Keratinocyte (primary cell): ENCODE data around the gene LEMD1. TPM values are rescaled to one million over a fixed set of nuclear protein-coding genes. Genes with fewer than 3 reads are reported as not detected.

ENCODE experiments used
- DNase-seq: peaks from one replicate; pipeline ENCODE4 v3.0.0-alpha.2; 2011; ENCODE audit warnings: low read depth, missing footprints, low spot score
- FAIRE-seq: peaks from 2 replicates; lab custom pipeline; 2011; peaks lifted over from hg19 to GRCh38; lab: Jason Lieb, UNC
- H2AFZ ChIP-seq: 2 replicates; pipeline ENCODE4 v1.6.0; 2012; ENCODE audit warnings: low read length, control low read depth, inconsistent platforms; ENCODE audit not compliant: control insufficient read depth
- H3K27ac ChIP-seq: 2 replicates; pipeline ENCODE4 v1.5.1; 2011; ENCODE audit warnings: low read length; ENCODE audit not compliant: control insufficient read depth, insufficient read depth
- H3K27me3 ChIP-seq: 3 replicates; pipeline ENCODE4 v1.6.0; 2011; ENCODE audit warnings: low read length; ENCODE audit not compliant: control insufficient read depth, insufficient read depth; ENCODE audit errors: extremely low read depth
- H3K36me3 ChIP-seq, 2 experiments: 2 replicates in 1 of 2; 3 replicates in 1 of 2; pipeline ENCODE4 v1.5.1; 2011; ENCODE audit warnings: low read length in 2 of 2, mild to moderate bottlenecking in 1 of 2; ENCODE audit not compliant: control insufficient read depth in 2 of 2, insufficient read depth in 2 of 2; ENCODE audit errors: extremely low read depth in 1 of 2
- H3K4me1 ChIP-seq: 3 replicates; pipeline ENCODE4 v1.5.1; 2011; ENCODE audit warnings: low read length; ENCODE audit not compliant: control insufficient read depth, insufficient read depth; ENCODE audit errors: extremely low read depth
- H3K4me2 ChIP-seq: 3 replicates; pipeline ENCODE4 v1.6.0; 2011; ENCODE audit warnings: low read depth, low read length; ENCODE audit not compliant: control insufficient read depth, insufficient read depth; ENCODE audit errors: extremely low read depth
- H3K4me3 ChIP-seq, 3 experiments: fragments of 200-600 bp in 1 of 3; sonication (generic) in 1 of 3; 2 replicates in 2 of 3; 3 replicates in 1 of 3; pipeline ENCODE4 v1.5.1; 2011 to 2016; ENCODE audit warnings: low read length in 3 of 3, mild to moderate bottlenecking in 3 of 3, control low read depth in 2 of 3, inconsistent platforms in 1 of 3, low read depth in 1 of 3, mixed read lengths in 1 of 3, mixed run types in 1 of 3, moderate library complexity in 1 of 3; ENCODE audit not compliant: control insufficient read depth in 2 of 3, insufficient read depth in 2 of 3; ENCODE audit errors: extremely low read depth in 1 of 3
- H3K79me2 ChIP-seq: 2 replicates; pipeline ENCODE4 v1.6.0; 2012; ENCODE audit warnings: low read length; ENCODE audit not compliant: control insufficient read depth, insufficient read depth
- H3K9ac ChIP-seq: 3 replicates; pipeline ENCODE4 v1.6.0; 2011; ENCODE audit warnings: low read length; ENCODE audit not compliant: control insufficient read depth, insufficient read depth; ENCODE audit errors: extremely low read depth
- H3K9me1 ChIP-seq: 3 replicates; pipeline ENCODE4 v1.6.0; 2011; ENCODE audit warnings: low read length; ENCODE audit not compliant: control insufficient read depth, insufficient read depth; ENCODE audit errors: extremely low read depth
- H3K9me3 ChIP-seq: 2 replicates; pipeline ENCODE4 v1.5.1; 2012; ENCODE audit warnings: low read depth, low read length; ENCODE audit not compliant: control insufficient read depth
- H4K20me1 ChIP-seq: 3 replicates; pipeline ENCODE4 v1.6.0; 2011; ENCODE audit warnings: low read length; ENCODE audit not compliant: control insufficient read depth, insufficient read depth; ENCODE audit errors: extremely low read depth
- EZH2 ChIP-seq: IDR thresholded peaks from one replicate; pipeline ENCODE4 v1.6.1; 2012; ENCODE audit warnings: inconsistent platforms, mild to moderate bottlenecking, low read length, moderate library complexity
- dilution Hi-C: fragments of 300-500 bp; cut with MboI; formaldehyde crosslinking; loops from one replicate; pipeline ENCODE4 v1.7.0; 2020; ENCODE audit warnings: low sequenced_read_pairs; ENCODE audit not compliant: extremely low pct_ligation_motif_present
- polyA plus RNA-seq, 5 experiments: library from polyadenylated mRNA; depleted of rRNA in 3 of 5; stranded (reverse) in 3 of 5; stranded (forward) in 1 of 5; unstranded in 1 of 5; fragments of >200 nt; gene quantifications; 1 replicate in 1 of 5; 2 replicates in 3 of 5; 3 replicates in 1 of 5; pipeline versions ENCODE4 v1.2.1 to v1.2.3, GENCODE V29; 2011 to 2012; ENCODE audit warnings: missing spikeins in 2 of 5, low read depth in 1 of 5, low replicate concordance in 1 of 5
- TF ChIP-seq, protein P1 (sequence below), 3 experiments: IDR thresholded peaks in 1 of 3; conservative IDR thresholded peaks in 1 of 3; optimal IDR thresholded peaks in 1 of 3; 2 replicates in 2 of 3; 3 replicates in 1 of 3; pipeline versions ENCODE3 to v1.5.1; 2011; ENCODE audit warnings: low read length in 3 of 3, mild to moderate bottlenecking in 3 of 3, moderate library complexity in 2 of 3, control low read depth in 1 of 3, inconsistent platforms in 1 of 3; ENCODE audit not compliant: insufficient read depth in 2 of 3; ENCODE audit errors: extremely low read depth in 1 of 3

LEMD1 gene
- polyA plus RNA-seq, 1 donor (not counting 4 experiments of a cell fraction or from before 2014, with no cell fraction given) = 1.9 TPM

GRCh38 chr1:205442051-205442725 lies 20.3 kb upstream of the LEMD1 start:
- Histone ChIP-seq H3K27me3 (no peaks in the 10 kb centered on the region), H3K9me3 (no peaks in the 10 kb centered on the region), H3K79me2 (peaks cover 31% of the 10 kb centered on the region), H2AFZ (no peak overlapping the region), H3K27ac (peak overlapping the region; percentile 64), H4K20me1 (peaks cover 13% of the 10 kb centered on the region), H3K9me1 (peaks cover 7% of the 10 kb centered on the region), H3K9ac (no peak overlapping the region), H3K4me3 (no peak overlapping the region), H3K36me3 (peaks cover 21 to 26% of the 10 kb centered on the region in 2 experiments), H3K4me2 (peak overlapping the region; percentile 9), H3K4me1 (peaks cover 63% of the 10 kb centered on the region)
- TF ChIP-seq EZH2 = no peak
- TF ChIP-seq, protein P1, sequence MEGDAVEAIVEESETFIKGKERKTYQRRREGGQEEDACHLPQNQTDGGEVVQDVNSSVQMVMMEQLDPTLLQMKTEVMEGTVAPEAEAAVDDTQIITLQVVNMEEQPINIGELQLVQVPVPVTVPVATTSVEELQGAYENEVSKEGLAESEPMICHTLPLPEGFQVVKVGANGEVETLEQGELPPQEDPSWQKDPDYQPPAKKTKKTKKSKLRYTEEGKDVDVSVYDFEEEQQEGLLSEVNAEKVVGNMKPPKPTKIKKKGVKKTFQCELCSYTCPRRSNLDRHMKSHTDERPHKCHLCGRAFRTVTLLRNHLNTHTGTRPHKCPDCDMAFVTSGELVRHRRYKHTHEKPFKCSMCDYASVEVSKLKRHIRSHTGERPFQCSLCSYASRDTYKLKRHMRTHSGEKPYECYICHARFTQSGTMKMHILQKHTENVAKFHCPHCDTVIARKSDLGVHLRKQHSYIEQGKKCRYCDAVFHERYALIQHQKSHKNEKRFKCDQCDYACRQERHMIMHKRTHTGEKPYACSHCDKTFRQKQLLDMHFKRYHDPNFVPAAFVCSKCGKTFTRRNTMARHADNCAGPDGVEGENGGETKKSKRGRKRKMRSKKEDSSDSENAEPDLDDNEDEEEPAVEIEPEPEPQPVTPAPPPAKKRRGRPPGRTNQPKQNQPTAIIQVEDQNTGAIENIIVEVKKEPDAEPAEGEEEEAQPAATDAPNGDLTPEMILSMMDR (optimal IDR thresholded peaks at IDR 0.05 in 1 of 3, IDR thresholded peaks at IDR 0.05 in 1 of 3, conservative IDR thresholded peaks at IDR 0.05 in 1 of 3; ENCODE audit: extremely low read depth in 1 of 3, insufficient read depth in 2 of 3, low read length in 3 of 3) = no peak
- DNase-seq (no peak), FAIRE-seq (no peak)
- dilution Hi-C loops = no loop called here

DNA sequence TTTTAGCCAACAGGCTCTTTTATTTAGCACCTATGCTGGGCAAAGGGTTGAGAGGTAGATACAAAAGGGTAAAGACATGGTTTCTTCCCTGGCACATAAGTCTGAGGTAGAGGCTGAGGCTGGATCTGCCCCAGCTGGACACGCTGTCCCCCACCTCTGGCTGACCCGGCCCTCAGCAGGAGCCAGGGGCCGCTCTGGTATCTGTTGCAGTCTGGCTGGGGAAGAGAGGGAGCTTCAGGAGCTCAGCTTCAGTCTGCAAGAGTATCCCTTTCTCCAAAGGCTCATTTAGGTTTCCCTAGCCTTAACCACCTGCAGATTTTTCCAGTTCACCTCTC lies 19.8 kb upstream of the LEMD1 start:
- peak overlapping the region in 1 of 3 experiments; percentile 20 for H3K4me3 ChIP-seq
- peaks cover 7% of the 10 kb centered on the region for H3K9me1 ChIP-seq
- H3K27me3 ChIP-seq = no peaks in the 10 kb centered on the region
- peaks cover 58% of the 10 kb centered on the region for H3K4me1 ChIP-seq
- TF ChIP-seq, protein P1 (optimal IDR thresholded peaks at IDR 0.05 in 1 of 3, IDR thresholded peaks at IDR 0.05 in 1 of 3, conservative IDR thresholded peaks at IDR 0.05 in 1 of 3; ENCODE audit: extremely low read depth in 1 of 3, insufficient read depth in 2 of 3, low read length in 3 of 3) = no peak
- no peak for TF ChIP-seq EZH2
- H2AFZ ChIP-seq = no peak overlapping the region
- dilution Hi-C loops = no loop called here
- H3K36me3 ChIP-seq = peaks cover 18 to 21% of the 10 kb centered on the region in 2 experiments
- DNase-seq (no peak), FAIRE-seq (no peak)
- peaks cover 11% of the 10 kb centered on the region for H4K20me1 ChIP-seq
- peak overlapping the region; percentile 64 for H3K27ac ChIP-seq
- H3K4me2 ChIP-seq = peak overlapping the region; percentile 46
- peak overlapping the region; percentile 31 for H3K9ac ChIP-seq
- peaks cover 26% of the 10 kb centered on the region for H3K79me2 ChIP-seq
- H3K9me3 ChIP-seq = no peaks in the 10 kb centered on the region
